Measurements from ENCODE around the gene XPO5. TPM values are rescaled to one million over a fixed set of nuclear protein-coding genes. Genes with fewer than 3 reads are reported as not detected.

XPO5 gene
- polyA plus RNA-seq, 1 donor from 2014 or later, result 28.5 TPM

GRCh38 chr6:43492673-43493072, 83.2 kb downstream of the XPO5 start:
- H3K27me3 ChIP-seq (ENCODE audit: insufficient read depth, low read depth, low read length), result no peaks in the 10 kb centered on the region
- no peak overlapping the region for H3K9ac ChIP-seq (ENCODE audit: low read length)
- no peak for TF ChIP-seq SMC3 (conservative IDR thresholded peaks at IDR 0.05; ENCODE audit: poor library complexity)
- no peak for TF ChIP-seq POLR2AphosphoS5 (IDR thresholded peaks at IDR 0.05)
- no peak for TF ChIP-seq EP300 (conservative IDR thresholded peaks at IDR 0.05; ENCODE audit: poor library complexity, severe bottlenecking)
- TF ChIP-seq REST (IDR thresholded peaks at IDR 0.05; ENCODE audit: borderline replicate concordance), result no peak
- TF ChIP-seq CTCF (IDR thresholded peaks at IDR 0.05; ENCODE audit: poor library complexity, severe bottlenecking), result no peak
- TF ChIP-seq MXI1 (conservative IDR thresholded peaks at IDR 0.05; ENCODE audit: poor library complexity, severe bottlenecking), result no peak
- no peak for TF ChIP-seq EZH2 (IDR thresholded peaks at IDR 0.05; ENCODE audit: borderline replicate concordance, insufficient read depth, low read length, poor library complexity, severe bottlenecking)
- no peak overlapping the region for H2AFZ ChIP-seq (ENCODE audit: low read depth, low read length)
- no peak overlapping the region for H3K4me3 ChIP-seq (ENCODE audit: low read length)
- no peaks in the 10 kb centered on the region for H3K36me3 ChIP-seq (ENCODE audit: insufficient read depth, low read length)
- H3K27ac ChIP-seq (ENCODE audit: low read length), result no peak overlapping the region
- no peaks in the 10 kb centered on the region for H3K9me2 ChIP-seq (ENCODE audit: insufficient read depth, low read length)
- H3K79me2 ChIP-seq (replicated peaks; ENCODE audit: insufficient read depth, low read length), result no peaks in the 10 kb centered on the region
- H3K4me2 ChIP-seq (ENCODE audit: low read length), result no peak overlapping the region
- H3F3A ChIP-seq (ENCODE audit: insufficient read depth, low read length, poor library complexity, severe bottlenecking), result no peaks in the 10 kb centered on the region
- H4K20me1 ChIP-seq (ENCODE audit: insufficient read depth), result no peaks in the 10 kb centered on the region
- H3K9me3 ChIP-seq (ENCODE audit: low read length), result no peaks in the 10 kb centered on the region

- no peak overlapping the region for H3K27ac ChIP-seq (ENCODE audit: low read length)
- H3K9me3 ChIP-seq (ENCODE audit: low read length), result no peaks in the 10 kb centered on the region
- no peaks in the 10 kb centered on the region for H3F3A ChIP-seq (ENCODE audit: insufficient read depth, low read length, poor library complexity, severe bottlenecking)
- H3K79me2 ChIP-seq (replicated peaks; ENCODE audit: insufficient read depth, low read length), result no peaks in the 10 kb centered on the region
- no peak overlapping the region for H3K9ac ChIP-seq (ENCODE audit: low read length)
- H3K27me3 ChIP-seq (ENCODE audit: insufficient read depth, low read depth, low read length), result no peaks in the 10 kb centered on the region
- no peak overlapping the region for H2AFZ ChIP-seq (ENCODE audit: low read depth, low read length)
- no peaks in the 10 kb centered on the region for H3K9me2 ChIP-seq (ENCODE audit: insufficient read depth, low read length)
- H3K36me3 ChIP-seq (ENCODE audit: insufficient read depth, low read length), result no peaks in the 10 kb centered on the region
- H4K20me1 ChIP-seq (ENCODE audit: insufficient read depth), result no peaks in the 10 kb centered on the region
- TF ChIP-seq SMC3 (conservative IDR thresholded peaks at IDR 0.05; ENCODE audit: poor library complexity), result no peak
- no peak for TF ChIP-seq REST (IDR thresholded peaks at IDR 0.05; ENCODE audit: borderline replicate concordance)
- no peak for TF ChIP-seq EP300 (conservative IDR thresholded peaks at IDR 0.05; ENCODE audit: poor library complexity, severe bottlenecking)
- no peak for TF ChIP-seq RAD21 (conservative IDR thresholded peaks at IDR 0.05)
- no peak overlapping the region for H3K4me3 ChIP-seq (ENCODE audit: low read length)
- H3K4me2 ChIP-seq (ENCODE audit: low read length), result no peak overlapping the region
These were observed 83.8 kb downstream of the XPO5 start for GRCh38 chr6:43491750-43492661.
